Progenitor cell of endocrine pancreas (in vitro differentiated cells): ENCODE data around the gene ERP44. TPM values are rescaled to one million over a fixed set of nuclear protein-coding genes. Genes with fewer than 3 reads are reported as not detected.
A peak's percentile ranks its signal among the peaks of the same experiment; 100 is the strongest.

Experiments
- DNase-seq: peaks from one replicate; pipeline ENCODE4 v3.0.0; 2021; ENCODE audit warnings: low spot score; ENCODE audit not compliant: unreplicated experiment
- H3K27ac Mint-ChIP-seq: 2 replicates; pipeline ENCODE4 v1.8.0; 2021; ENCODE audit warnings: mild to moderate bottlenecking, moderate library complexity, mixed read lengths
- H3K27me3 Mint-ChIP-seq: 2 replicates; pipeline ENCODE4 v1.8.0; 2021; ENCODE audit warnings: mixed read lengths
- H3K36me3 Mint-ChIP-seq: 2 replicates; pipeline ENCODE4 v1.8.0; 2022; ENCODE audit warnings: mixed read lengths; ENCODE audit not compliant: insufficient read depth
- H3K4me1 Mint-ChIP-seq: 2 replicates; pipeline ENCODE4 v1.8.0; 2021; ENCODE audit warnings: low read depth, mixed read lengths
- H3K4me3 Mint-ChIP-seq: 2 replicates; pipeline ENCODE4 v1.8.0; 2021; ENCODE audit warnings: low read depth, mild to moderate bottlenecking, moderate library complexity, mixed read lengths
- H3K9me3 Mint-ChIP-seq: 2 replicates; pipeline ENCODE4 v1.8.0; 2021; ENCODE audit warnings: low read depth, mixed read lengths
- total RNA-seq: library from RNA; stranded (reverse); gene quantifications from 2 replicates; pipeline ENCODE4 v1.2.1, GENCODE V29; 2021
- TF ChIP-seq, protein P1 (sequence below): fragments of 200-600 bp; sonication (generic); IDR thresholded peaks from one replicate; pipeline ENCODE4 v1.5.0; 2021; ENCODE audit warnings: antibody characterized with exemption, mild to moderate bottlenecking; ENCODE audit not compliant: unreplicated experiment

Gene ERP44
- total RNA-seq, 1 donor from 2014 or later, result 19.7 TPM

DNA sequence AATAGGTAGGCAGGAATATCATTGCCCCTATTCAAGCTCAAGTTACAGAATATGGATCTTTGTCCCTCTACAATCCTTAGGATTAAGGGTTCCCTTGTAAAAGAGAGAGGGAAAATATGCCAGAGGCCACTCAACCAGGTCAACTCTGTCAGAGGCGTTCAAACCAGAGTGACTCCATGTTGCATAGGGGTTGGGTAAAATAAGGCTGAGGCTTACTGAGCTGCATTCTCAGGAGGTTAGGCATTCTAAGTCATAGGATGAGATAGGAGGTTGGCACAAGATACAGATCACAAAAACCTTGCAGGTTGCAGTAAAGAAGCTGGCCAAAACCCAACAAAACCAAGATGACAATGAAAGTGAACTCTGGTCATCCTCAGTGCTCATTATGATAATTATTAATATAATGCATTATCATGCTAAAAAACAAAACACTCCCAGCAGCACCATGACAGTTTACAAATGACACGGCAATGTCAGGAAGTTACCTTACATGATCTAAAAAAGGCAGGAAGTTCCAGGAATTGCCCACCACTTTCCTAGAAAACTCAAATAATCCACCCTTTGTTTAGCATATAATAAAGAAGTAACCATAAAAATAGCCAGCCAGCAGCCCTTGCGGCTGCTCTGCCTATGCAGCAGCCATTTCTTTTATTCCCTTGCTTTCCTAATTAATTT is 64.8 kb downstream of the ERP44 start:
- H3K4me3 Mint-ChIP-seq, result no peak overlapping the region
- H3K36me3 Mint-ChIP-seq, result peaks cover 40% of the 10 kb centered on the region
- no peaks in the 10 kb centered on the region for H3K27me3 Mint-ChIP-seq
- TF ChIP-seq, protein P1, sequence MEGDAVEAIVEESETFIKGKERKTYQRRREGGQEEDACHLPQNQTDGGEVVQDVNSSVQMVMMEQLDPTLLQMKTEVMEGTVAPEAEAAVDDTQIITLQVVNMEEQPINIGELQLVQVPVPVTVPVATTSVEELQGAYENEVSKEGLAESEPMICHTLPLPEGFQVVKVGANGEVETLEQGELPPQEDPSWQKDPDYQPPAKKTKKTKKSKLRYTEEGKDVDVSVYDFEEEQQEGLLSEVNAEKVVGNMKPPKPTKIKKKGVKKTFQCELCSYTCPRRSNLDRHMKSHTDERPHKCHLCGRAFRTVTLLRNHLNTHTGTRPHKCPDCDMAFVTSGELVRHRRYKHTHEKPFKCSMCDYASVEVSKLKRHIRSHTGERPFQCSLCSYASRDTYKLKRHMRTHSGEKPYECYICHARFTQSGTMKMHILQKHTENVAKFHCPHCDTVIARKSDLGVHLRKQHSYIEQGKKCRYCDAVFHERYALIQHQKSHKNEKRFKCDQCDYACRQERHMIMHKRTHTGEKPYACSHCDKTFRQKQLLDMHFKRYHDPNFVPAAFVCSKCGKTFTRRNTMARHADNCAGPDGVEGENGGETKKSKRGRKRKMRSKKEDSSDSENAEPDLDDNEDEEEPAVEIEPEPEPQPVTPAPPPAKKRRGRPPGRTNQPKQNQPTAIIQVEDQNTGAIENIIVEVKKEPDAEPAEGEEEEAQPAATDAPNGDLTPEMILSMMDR, result no peak
- no peak overlapping the region for H3K27ac Mint-ChIP-seq
- H3K9me3 Mint-ChIP-seq, result peaks cover 21% of the 10 kb centered on the region
- DNase-seq, result no peak
- H3K4me1 Mint-ChIP-seq, result no peaks in the 10 kb centered on the region

DNA sequence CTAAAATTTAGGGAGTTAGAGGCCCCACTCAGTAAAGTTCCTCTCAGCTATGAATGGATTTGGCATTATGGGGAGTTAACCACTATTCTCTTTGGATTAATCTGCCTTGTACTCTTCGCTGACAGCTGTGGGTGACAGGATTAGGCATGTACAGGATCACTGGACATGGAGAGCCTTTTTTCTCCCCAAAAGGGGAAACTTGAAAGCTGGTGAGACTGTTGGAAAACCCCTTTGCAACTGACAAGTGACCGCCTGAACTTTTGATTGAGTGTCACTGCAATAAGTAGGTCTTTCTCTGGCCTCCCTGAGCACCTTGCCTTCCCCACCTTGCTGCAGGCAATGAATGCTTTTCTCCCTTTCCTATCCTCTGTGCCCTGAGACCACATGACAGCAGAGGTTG is 68.3 kb downstream of the ERP44 start:
- Mint-ChIP-seq H3K27me3 (no peaks in the 10 kb centered on the region), H3K36me3 (peaks cover 28% of the 10 kb centered on the region), H3K4me3 (no peak overlapping the region), H3K9me3 (peaks cover 12% of the 10 kb centered on the region), H3K4me1 (peaks cover 2% of the 10 kb centered on the region), H3K27ac (no peak overlapping the region)
- TF ChIP-seq, protein P1, result no peak
- DNase-seq, result no peak

DNA sequence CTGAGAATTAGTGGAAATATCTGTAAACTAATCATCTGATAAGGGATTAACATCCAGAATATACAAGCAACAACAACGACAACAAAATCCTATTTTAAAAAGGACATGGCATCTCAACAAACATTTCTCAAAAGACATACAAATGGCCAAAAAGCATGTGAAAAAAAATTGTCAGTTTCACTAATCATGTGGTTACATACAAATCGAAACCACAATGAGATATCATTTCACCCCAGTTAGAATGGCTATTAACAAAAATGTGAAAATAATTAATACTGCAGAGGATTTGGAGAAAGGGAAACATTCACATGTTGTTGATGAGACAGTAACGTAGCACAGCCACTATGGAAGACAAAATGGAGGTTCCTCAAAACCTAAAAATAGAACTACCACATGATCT is 69.5 kb downstream of the ERP44 start:
- H3K27me3 Mint-ChIP-seq, result no peaks in the 10 kb centered on the region
- DNase-seq, result no peak
- H3K4me3 Mint-ChIP-seq, result no peak overlapping the region
- TF ChIP-seq, protein P1, result no peak
- peaks cover 25% of the 10 kb centered on the region for H3K36me3 Mint-ChIP-seq
- H3K27ac Mint-ChIP-seq, result no peak overlapping the region
- H3K4me1 Mint-ChIP-seq, result peaks cover 2% of the 10 kb centered on the region
- H3K9me3 Mint-ChIP-seq, result peaks cover 9% of the 10 kb centered on the region

DNA sequence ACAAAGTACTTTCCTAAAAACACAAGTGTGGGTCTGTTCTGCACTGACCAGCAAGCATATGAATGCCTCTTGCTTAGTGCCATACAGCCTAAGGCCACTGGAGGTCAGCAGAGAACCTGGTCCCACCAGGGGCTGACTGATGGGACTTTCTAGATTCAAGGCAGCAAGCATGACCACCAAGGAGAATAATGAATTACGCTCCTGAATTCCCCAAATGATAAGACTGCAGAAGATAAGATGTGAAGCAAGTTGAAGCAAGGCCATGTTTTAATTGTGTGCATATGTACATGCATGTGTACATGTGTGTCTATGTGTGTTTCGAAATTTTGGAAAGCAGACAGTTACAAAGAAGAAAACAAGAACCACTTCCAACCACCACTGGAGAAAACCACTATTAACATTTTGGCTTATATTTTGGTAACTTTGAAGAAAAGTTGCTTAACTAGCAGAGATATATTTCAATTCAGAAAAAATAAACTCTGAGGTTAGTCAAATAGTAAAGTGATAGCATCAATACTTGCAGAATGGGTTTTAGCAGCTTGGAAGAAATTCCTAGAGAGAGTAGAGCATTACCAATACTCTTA is 70.5 kb downstream of the ERP44 start:
- TF ChIP-seq, protein P1, result peak; percentile 88
- H3K27ac Mint-ChIP-seq, result no peak overlapping the region
- DNase-seq, result peak; percentile 55
- peaks cover 20% of the 10 kb centered on the region for H3K36me3 Mint-ChIP-seq
- peaks cover 2% of the 10 kb centered on the region for H3K4me1 Mint-ChIP-seq
- peaks cover 3% of the 10 kb centered on the region for H3K9me3 Mint-ChIP-seq
- no peaks in the 10 kb centered on the region for H3K27me3 Mint-ChIP-seq
- H3K4me3 Mint-ChIP-seq, result no peak overlapping the region

DNA sequence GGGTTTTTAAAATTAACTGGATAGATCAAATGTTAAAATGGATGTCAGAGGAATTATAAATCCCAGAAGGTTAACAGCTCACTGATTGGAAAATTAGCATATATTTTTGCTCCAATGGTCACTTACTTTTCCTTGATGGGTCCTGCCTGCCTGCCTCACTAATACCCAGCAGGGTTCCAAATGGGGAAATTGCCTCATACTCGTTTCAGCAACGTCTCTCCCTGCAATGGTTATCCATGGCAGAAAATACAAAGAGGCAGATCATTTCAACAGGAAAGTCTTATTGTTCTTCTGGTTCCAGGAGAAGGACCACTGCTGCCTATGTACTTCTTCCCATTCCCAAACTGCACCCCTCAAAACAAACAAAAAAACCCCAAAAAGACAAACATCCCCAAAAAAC is 71.3 kb downstream of the ERP44 start:
- H3K4me3 Mint-ChIP-seq, result no peak overlapping the region
- no peak for DNase-seq
- H3K9me3 Mint-ChIP-seq, result peaks cover 3% of the 10 kb centered on the region
- peaks cover 2% of the 10 kb centered on the region for H3K4me1 Mint-ChIP-seq
- H3K27me3 Mint-ChIP-seq, result no peaks in the 10 kb centered on the region
- H3K36me3 Mint-ChIP-seq, result peaks cover 13% of the 10 kb centered on the region
- H3K27ac Mint-ChIP-seq, result no peak overlapping the region
- TF ChIP-seq, protein P1, result no peak
